HCT116 (cell line): ENCODE measurements around the gene HOXC11. TPM values are rescaled to one million over a fixed set of nuclear protein-coding genes. Genes with fewer than 3 reads are reported as not detected.
A peak's percentile ranks its signal among the peaks of the same experiment; 100 is the strongest.

Source experiments
- ATAC-seq: fragments of 200-7000 bp; cut with Tn5 transposase; 2 replicates; pipeline ENCODE4 v1.9.1; 2020; ENCODE audit warnings: mild to moderate bottlenecking, moderate library complexity
- BruUV-seq: library from RNA; stranded (reverse); fragments of 400-500 nt; replicated peaks from 2 replicates; lab custom pipeline; 2021; lab: Mats Ljungman, UMichigan
- CTCF ChIA-PET: fragments of 300-600 bp; sonication (Branson Sonifier 250); formaldehyde crosslinking; loops from one replicate; lab custom pipeline; 2021; ENCODE audit warnings: antibody characterized with exemption; lab: Charles Lee
- POLR2A ChIA-PET: fragments of 300-600, 350-600 bp; sonication (Branson Sonifier 250); formaldehyde crosslinking; loops from one replicate; lab custom pipeline; 2021; ENCODE audit warnings: antibody characterized with exemption; lab: Charles Lee
- RAD21 ChIA-PET, 2 experiments: fragments of 300-600 bp; sonication (Branson Sonifier 250); formaldehyde crosslinking; loops; one replicate each; lab custom pipeline; 2023; ENCODE audit warnings: low total read pairs in 2 of 2; ENCODE audit not compliant: uncharacterized antibody in 2 of 2, unreplicated experiment in 2 of 2, low non-redundant PET in 1 of 2; lab: Charles Lee
- DNase-seq: peaks from one replicate; pipeline ENCODE4 v3.0.0-alpha.2; 2010; ENCODE audit warnings: low read depth, low spot score
- H2AFZ ChIP-seq: fragments of 200-600 bp; shearing (Covaris generic), sonication (generic); 2 replicates; pipeline ENCODE4 v1.6.1; 2017; ENCODE audit warnings: low read depth, mixed run types, mixed read lengths, antibody characterized with exemption, low read length; ENCODE audit not compliant: poor library complexity, severe bottlenecking
- H3K27ac ChIP-seq: 2 replicates; pipeline ENCODE4 v1.5.1; 2012; ENCODE audit warnings: low read depth, low read length
- H3K27me3 ChIP-seq: fragments of 200-600 bp; sonication (generic); 2 replicates; pipeline ENCODE4 v1.6.1; 2016; ENCODE audit warnings: mixed run types, low read length, mixed read lengths; ENCODE audit not compliant: insufficient read depth
- H3K36me3 ChIP-seq, 2 experiments: fragments of 200-500 bp in 1 of 2; fragments of 200-600 bp in 1 of 2; sonication (Bioruptor generic) in 1 of 2; sonication (generic) in 1 of 2; 2 replicates each; pipeline versions ENCODE4 v1.5.1 to v1.6.1; 2014 to 2016; ENCODE audit warnings: low read length in 2 of 2, inconsistent platforms in 1 of 2, mixed read lengths in 1 of 2, mixed run types in 1 of 2; ENCODE audit not compliant: insufficient read depth in 2 of 2, control insufficient read depth in 1 of 2
- H3K4me1 ChIP-seq, 2 experiments: fragments of 200-600 bp in 1 of 2; sonication (generic) in 1 of 2; 2 replicates each; pipeline versions ENCODE4 v1.5.1 to v1.6.1; 2012 to 2017; ENCODE audit warnings: low read length in 2 of 2, inconsistent platforms in 1 of 2, mild to moderate bottlenecking in 1 of 2, mixed read lengths in 1 of 2, mixed run types in 1 of 2, moderate library complexity in 1 of 2; ENCODE audit not compliant: insufficient read depth in 2 of 2, control insufficient read depth in 1 of 2
- H3K4me2 ChIP-seq: fragments of 200-600 bp; sonication (generic); 2 replicates; pipeline ENCODE4 v1.6.1; 2017; ENCODE audit warnings: mixed run types, low read length, mixed read lengths
- H3K4me3 ChIP-seq, 2 experiments: fragments of 200-600 bp in 1 of 2; sonication (generic) in 1 of 2; replicated peaks in 1 of 2; 2 replicates each; pipeline ENCODE4 v1.5.1; 2011 to 2016; ENCODE audit warnings: low read length in 2 of 2, control low read depth in 1 of 2, low read depth in 1 of 2, mild to moderate bottlenecking in 1 of 2, mixed read lengths in 1 of 2, mixed run types in 1 of 2
- H3K79me2 ChIP-seq: fragments of 200-600 bp; sonication (generic); 2 replicates; pipeline ENCODE4 v1.6.1; 2017; ENCODE audit warnings: mild to moderate bottlenecking, mixed run types, low read length, moderate library complexity, mixed read lengths; ENCODE audit not compliant: insufficient read depth
- H3K9ac ChIP-seq: fragments of 200-600 bp; sonication (generic); 2 replicates; pipeline ENCODE4 v1.6.1; 2016; ENCODE audit warnings: low read length, mixed read lengths
- H3K9me2 ChIP-seq: fragments of 200-600 bp; sonication (generic), shearing (Covaris generic); 2 replicates; pipeline ENCODE4 v1.6.1; 2017; ENCODE audit warnings: mixed run types, mild to moderate bottlenecking, moderate library complexity; ENCODE audit not compliant: insufficient read depth
- H3K9me3 ChIP-seq, 2 experiments: fragments of 200-500 bp in 1 of 2; fragments of 200-600 bp in 1 of 2; sonication (Bioruptor generic) in 1 of 2; sonication (generic) in 1 of 2; 2 replicates each; pipeline ENCODE4 v1.6.1; 2014 to 2017; ENCODE audit warnings: low read length in 2 of 2, mixed read lengths in 2 of 2, inconsistent platforms in 1 of 2, low read depth in 1 of 2, mild to moderate bottlenecking in 1 of 2, mixed run types in 1 of 2, moderate library complexity in 1 of 2; ENCODE audit not compliant: control insufficient read depth in 1 of 2, insufficient read depth in 1 of 2
- H4K20me1 ChIP-seq: fragments of 200-600 bp; sonication (generic), shearing (Covaris generic); 2 replicates; pipeline ENCODE4 v1.6.1; 2017; ENCODE audit warnings: mixed run types, mild to moderate bottlenecking, moderate library complexity; ENCODE audit not compliant: insufficient read depth
- CEBPB ChIP-seq: IDR thresholded peaks from 2 replicates; pipeline ENCODE4 v1.6.1; 2012; ENCODE audit warnings: low read depth
- CTCF ChIP-seq, 3 experiments: fragments of 200-600 bp in 1 of 3; sonication (generic) in 1 of 3; IDR thresholded peaks in 2 of 3; conservative IDR thresholded peaks in 1 of 3; 2 replicates each; pipeline ENCODE4 v1.5.1; 2012 to 2017; ENCODE audit warnings: low read depth in 2 of 3, low read length in 2 of 3, antibody characterized with exemption in 1 of 3, borderline replicate concordance in 1 of 3, control low read depth in 1 of 3, mild to moderate bottlenecking in 1 of 3, mixed read lengths in 1 of 3, mixed run types in 1 of 3, moderate library complexity in 1 of 3; ENCODE audit not compliant: insufficient read depth in 1 of 3
- ELF1 ChIP-seq: IDR thresholded peaks from 2 replicates; pipeline ENCODE4 v1.6.1; 2012; ENCODE audit warnings: low read depth, borderline replicate concordance
- POLR2AphosphoS5 ChIP-seq: IDR thresholded peaks from 2 replicates; pipeline ENCODE4 v1.6.1; 2011; ENCODE audit warnings: mild to moderate bottlenecking, low read depth, low read length, moderate library complexity
- RAD21 ChIP-seq: IDR thresholded peaks from 2 replicates; pipeline ENCODE4 v1.6.1; 2012; ENCODE audit warnings: low read depth, mild to moderate bottlenecking
- intact Hi-C: fragments of 100-400 bp; cut with micrococcal nuclease; formaldehyde crosslinking; loops from 2 replicates; pipeline ENCODE4 v1.10.0; 2022
- total RNA-seq: library from RNA; stranded (reverse); gene quantifications from one replicate; pipeline ENCODE4 v1.2.1, GENCODE V29; 2021; ENCODE audit not compliant: unreplicated experiment
- TF ChIP-seq, protein P1 (sequence below): IDR thresholded peaks from 2 replicates; pipeline ENCODE4 v1.6.1; 2011; ENCODE audit warnings: mild to moderate bottlenecking, low read length, moderate library complexity; ENCODE audit not compliant: insufficient replicate concordance; ENCODE audit errors: extremely low read depth

Gene HOXC11
- total RNA-seq, 1 experiment from 2014 or later: 0.22 TPM

DNA sequence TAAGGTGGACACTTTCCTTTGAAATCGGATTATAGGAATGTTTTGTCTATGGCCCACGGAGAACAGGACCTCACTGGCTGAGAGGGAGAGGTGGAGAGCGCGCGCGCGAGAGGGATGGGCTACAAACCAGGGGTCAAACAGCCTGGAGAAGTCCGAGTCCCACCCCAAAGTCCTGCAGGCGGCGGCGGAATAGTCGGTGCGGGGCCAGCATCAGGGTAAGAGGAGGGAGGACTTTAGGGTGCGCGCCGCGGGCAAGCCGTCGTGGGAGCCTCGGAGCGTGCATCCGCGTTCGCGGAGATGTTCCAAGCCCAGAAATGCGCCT, 32.6 kb downstream of the HOXC11 start:
- Histone ChIP-seq H3K79me2 (peaks cover 12% of the 10 kb centered on the region), H3K4me3 (no peak overlapping the region), H3K9me2 (no peaks in the 10 kb centered on the region), H3K27ac (no peak overlapping the region), H3K4me1 (peaks cover 5 to 18% of the 10 kb centered on the region in 2 experiments), H3K36me3 (peaks cover 0 to 6% of the 10 kb centered on the region in 2 experiments; a peak in 1 of 4 replicates), H3K27me3 (no peaks in the 10 kb centered on the region), H3K9ac (no peak overlapping the region), H3K4me2 (no peak overlapping the region), H2AFZ (no peak overlapping the region), H4K20me1 (no peaks in the 10 kb centered on the region), H3K9me3 (no peaks in the 10 kb centered on the region)
- ChIA-PET POLR2A (interaction anchor here (0.7 kb wide), 1 partner anchor 12 kb away, joined by 4 read pairs; no protein-coding TSS in a partner anchor), CTCF (interaction anchor here (0.6 to 3.5 kb wide), 21 partner anchors 10 to 363 kb away, joined by 3 to 68 read pairs (median 4); partner anchors contain the start of genes CBX5, HNRNPA1, HOXC10 and HOXC5), RAD21 (interaction anchor here (0.8 to 2.3 kb wide), 6 partner anchors 9 to 202 kb away, joined by 3 to 18 read pairs (median 6); no protein-coding TSS in a partner anchor)
- no peak for DNase-seq
- intact Hi-C loops: no loop called here
- no peak for TF ChIP-seq ELF1
- TF ChIP-seq, protein P1, sequence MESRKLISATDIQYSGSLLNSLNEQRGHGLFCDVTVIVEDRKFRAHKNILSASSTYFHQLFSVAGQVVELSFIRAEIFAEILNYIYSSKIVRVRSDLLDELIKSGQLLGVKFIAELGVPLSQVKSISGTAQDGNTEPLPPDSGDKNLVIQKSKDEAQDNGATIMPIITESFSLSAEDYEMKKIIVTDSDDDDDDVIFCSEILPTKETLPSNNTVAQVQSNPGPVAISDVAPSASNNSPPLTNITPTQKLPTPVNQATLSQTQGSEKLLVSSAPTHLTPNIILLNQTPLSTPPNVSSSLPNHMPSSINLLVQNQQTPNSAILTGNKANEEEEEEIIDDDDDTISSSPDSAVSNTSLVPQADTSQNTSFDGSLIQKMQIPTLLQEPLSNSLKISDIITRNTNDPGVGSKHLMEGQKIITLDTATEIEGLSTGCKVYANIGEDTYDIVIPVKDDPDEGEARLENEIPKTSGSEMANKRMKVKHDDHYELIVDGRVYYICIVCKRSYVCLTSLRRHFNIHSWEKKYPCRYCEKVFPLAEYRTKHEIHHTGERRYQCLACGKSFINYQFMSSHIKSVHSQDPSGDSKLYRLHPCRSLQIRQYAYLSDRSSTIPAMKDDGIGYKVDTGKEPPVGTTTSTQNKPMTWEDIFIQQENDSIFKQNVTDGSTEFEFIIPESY: no peak
- TF ChIP-seq CEBPB: no peak
- no peak for ATAC-seq
- BruUV-seq: no TSS peak

GRCh38 chr12:54005853-54006558, 33.1 kb downstream of the HOXC11 start:
- Histone ChIP-seq H3K27me3 (no peaks in the 10 kb centered on the region), H3K4me3 (no peak overlapping the region), H4K20me1 (no peaks in the 10 kb centered on the region), H3K4me2 (peak overlapping the region; percentile 62), H3K36me3 (peaks cover 0 to 6% of the 10 kb centered on the region in 2 experiments; a peak in 1 of 4 replicates), H3K79me2 (peaks cover 7% of the 10 kb centered on the region; the same call in 1 of the 2 replicates), H3K9me2 (no peaks in the 10 kb centered on the region), H3K9me3 (no peaks in the 10 kb centered on the region), H3K4me1 (peaks cover 3 to 13% of the 10 kb centered on the region in 2 experiments), H2AFZ (no peak overlapping the region), H3K9ac (peak overlapping the region; percentile 38; the same call in 1 of the 2 replicates), H3K27ac (no peak overlapping the region)
- intact Hi-C loops: loop anchor here (1.0 kb wide), 3 partner anchors 185 to 202 kb away; no protein-coding TSS in a partner anchor
- POLR2A ChIA-PET: interaction anchor here (0.7 kb wide), 1 partner anchor 11 kb away, joined by 4 read pairs; no protein-coding TSS in a partner anchor
- CTCF ChIA-PET: interaction anchor here (0.6 to 3.5 kb wide), 20 partner anchors 10 to 363 kb away, joined by 3 to 68 read pairs (median 4); partner anchors contain the start of genes CBX5, HNRNPA1, HOXC10 and HOXC5
- no TSS peak for BruUV-seq
- DNase-seq (no peak), ATAC-seq (peak; percentile 94)
- RAD21 ChIA-PET: interaction anchor here (0.8 to 2.3 kb wide), 7 partner anchors 10 to 202 kb away, joined by 3 to 18 read pairs (median 6); partner anchors contain the start of gene HOXC5 (in 1 of the 2)
- TF ChIP-seq RAD21: peak; percentile 98
- peak; percentile 80 to 97 (median 93) for TF ChIP-seq CTCF (IDR thresholded peaks at IDR 0.05 in 2 of 3, conservative IDR thresholded peaks at IDR 0.05 in 1 of 3; ENCODE audit: borderline replicate concordance in 1 of 3, insufficient read depth in 1 of 3, low read depth in 2 of 3, low read length in 2 of 3)
- TF ChIP-seq POLR2AphosphoS5: no peak
